IMR-90 (cell line): ENCODE results near the gene SLC2A1. TPM values are rescaled to one million over a fixed set of nuclear protein-coding genes. Genes with fewer than 3 reads are reported as not detected.
A peak's percentile ranks its signal among the peaks of the same experiment; 100 is the strongest.

Source experiments
- ATAC-seq: fragments of 200-7000 bp; cut with Tn5 transposase; 2 replicates; pipeline ENCODE4 v1.9.1; 2020; ENCODE audit warnings: low read depth, mild to moderate bottlenecking, moderate library complexity
- BruUV-seq: library from RNA; stranded (reverse); fragments of 400-500 nt; replicated peaks from 2 replicates; lab custom pipeline; 2021; lab: Mats Ljungman, UMichigan
- CTCF ChIA-PET: fragments of 300-600 bp; formaldehyde crosslinking; extraction: SDS; loops from one replicate; lab custom pipeline; 2021; ENCODE audit warnings: antibody characterized with exemption; lab: Yijun Ruan, JAX
- POLR2A ChIA-PET: fragments of 300-600 bp; sonication (Branson Sonifier 250); formaldehyde crosslinking; loops from one replicate; lab custom pipeline; 2022; ENCODE audit warnings: antibody characterized with exemption; ENCODE audit not compliant: unreplicated experiment; lab: Charles Lee
- DNase-seq: peaks from one replicate; pipeline ENCODE4 v3.0.0; 2013
- H2AFZ ChIP-seq: replicated peaks from 2 replicates; pipeline ENCODE3; 2013; ENCODE audit warnings: low read length, mild to moderate bottlenecking; ENCODE audit not compliant: poor library complexity
- H2AK5ac ChIP-seq: 2 replicates; pipeline ENCODE4 v1.6.1; 2013; ENCODE audit warnings: low read depth, low read length, inconsistent platforms
- H2AK9ac ChIP-seq: replicated peaks from 2 replicates; pipeline ENCODE3; 2013; ENCODE audit warnings: mild to moderate bottlenecking, low read depth, low read length, moderate library complexity; ENCODE audit not compliant: poor library complexity
- H2BK120ac ChIP-seq: 2 replicates; pipeline ENCODE4 v1.6.1; 2013; ENCODE audit warnings: low read depth, low read length, inconsistent platforms
- H2BK15ac ChIP-seq: 3 replicates; pipeline ENCODE4 v1.6.1; 2013; ENCODE audit warnings: low read depth, low read length, inconsistent platforms
- H2BK20ac ChIP-seq: 2 replicates; pipeline ENCODE4 v1.6.1; 2013; ENCODE audit warnings: low read depth, mild to moderate bottlenecking, inconsistent platforms, low read length, moderate library complexity
- H2BK5ac ChIP-seq: 2 replicates; pipeline ENCODE4 v1.6.1; 2013; ENCODE audit warnings: mild to moderate bottlenecking, low read depth, low read length, inconsistent platforms; ENCODE audit not compliant: poor library complexity, severe bottlenecking
- H3K14ac ChIP-seq: replicated peaks from 2 replicates; pipeline ENCODE4 v1.6.1; 2013; ENCODE audit warnings: low read depth, low read length, inconsistent platforms
- H3K18ac ChIP-seq: 2 replicates; pipeline ENCODE4 v1.6.1; 2013; ENCODE audit warnings: low read depth, low read length, control low read depth
- H3K23ac ChIP-seq: 2 replicates; pipeline ENCODE4 v1.6.1; 2013; ENCODE audit warnings: low read depth, low read length, inconsistent platforms
- H3K27ac ChIP-seq: 2 replicates; pipeline ENCODE4 v1.5.1; 2013; ENCODE audit warnings: mild to moderate bottlenecking, control low read depth, low read length; ENCODE audit not compliant: insufficient read depth
- H3K27me3 ChIP-seq: 2 replicates; pipeline ENCODE4 v1.6.1; 2013; ENCODE audit warnings: low read length; ENCODE audit not compliant: control insufficient read depth, insufficient read depth
- H3K36me3 ChIP-seq: 2 replicates; pipeline ENCODE4 v1.6.1; 2013; ENCODE audit warnings: low read length, mixed read lengths; ENCODE audit not compliant: control insufficient read depth, insufficient read depth
- H3K4ac ChIP-seq: 2 replicates; pipeline ENCODE4 v1.6.1; 2013; ENCODE audit warnings: low read depth, low read length, inconsistent platforms
- H3K4me1 ChIP-seq: 2 replicates; pipeline ENCODE4 v1.6.1; 2013; ENCODE audit warnings: low read length, mixed read lengths; ENCODE audit not compliant: control insufficient read depth, insufficient read depth
- H3K4me2 ChIP-seq: 2 replicates; pipeline ENCODE4 v1.6.1; 2013; ENCODE audit warnings: low read depth, mild to moderate bottlenecking, control low read depth, low read length, moderate library complexity
- H3K4me3 ChIP-seq: 2 replicates; pipeline ENCODE4 v1.5.1; 2013; ENCODE audit warnings: low read depth, mild to moderate bottlenecking, control low read depth, low read length, moderate library complexity; ENCODE audit not compliant: insufficient read depth
- H3K56ac ChIP-seq: 2 replicates; pipeline ENCODE4 v1.6.1; 2013; ENCODE audit warnings: low read length, inconsistent platforms; ENCODE audit not compliant: insufficient read depth; ENCODE audit errors: extremely low read depth
- H3K79me1 ChIP-seq, 2 experiments: 2 replicates each; pipeline ENCODE4 v1.6.1; 2013; ENCODE audit warnings: low read length in 2 of 2, inconsistent platforms in 1 of 2, low read depth in 1 of 2
- H3K9ac ChIP-seq: 2 replicates; pipeline ENCODE4 v1.6.1; 2013; ENCODE audit warnings: low read depth, low read length, control low read depth
- H3K9me1 ChIP-seq: 2 replicates; pipeline ENCODE4 v1.6.1; 2013; ENCODE audit warnings: low read length, inconsistent platforms; ENCODE audit not compliant: insufficient read depth
- H3K9me3 ChIP-seq: 2 replicates; pipeline ENCODE4 v1.6.1; 2013; ENCODE audit warnings: low read length; ENCODE audit not compliant: control insufficient read depth, insufficient read depth
- H4K20me1 ChIP-seq: 2 replicates; pipeline ENCODE4 v1.6.1; 2013; ENCODE audit warnings: low read length, inconsistent platforms; ENCODE audit not compliant: insufficient read depth
- H4K5ac ChIP-seq: 2 replicates; pipeline ENCODE4 v1.6.1; 2013; ENCODE audit warnings: mild to moderate bottlenecking, low read depth, low read length, control low read depth
- H4K8ac ChIP-seq, 2 experiments: 2 replicates each; pipeline ENCODE4 v1.6.1; 2013; ENCODE audit warnings: low read depth in 2 of 2, low read length in 2 of 2, control low read depth in 1 of 2, inconsistent platforms in 1 of 2
- H4K91ac ChIP-seq: 2 replicates; pipeline ENCODE4 v1.6.1; 2013; ENCODE audit warnings: low read depth, low read length, inconsistent platforms; ENCODE audit not compliant: insufficient read depth
- BHLHE40 ChIP-seq: fragments of 150-350 bp; IDR thresholded peaks from 2 replicates; pipeline ENCODE4 v1.6.1; 2016; ENCODE audit warnings: mild to moderate bottlenecking, low read depth, low read length
- CEBPB ChIP-seq: IDR thresholded peaks from 2 replicates; pipeline ENCODE4 v1.6.1; 2012; ENCODE audit warnings: low read depth, low read length, improper control_type of control experiment
- CHD1 ChIP-seq: IDR thresholded peaks from 2 replicates; pipeline ENCODE4 v1.6.1; 2012; ENCODE audit warnings: low read depth, low read length, improper control_type of control experiment
- FOS ChIP-seq: fragments of 150-350 bp; IDR thresholded peaks from 2 replicates; pipeline ENCODE4 v1.6.1; 2016; ENCODE audit warnings: low read depth, low read length
- MAFK ChIP-seq: IDR thresholded peaks from 2 replicates; pipeline ENCODE4 v1.6.1; 2012; ENCODE audit warnings: low read depth, low read length, improper control_type of control experiment
- MAZ ChIP-seq: IDR thresholded peaks from 2 replicates; pipeline ENCODE4 v1.6.1; 2012; ENCODE audit warnings: low read depth, mild to moderate bottlenecking, low read length, improper control_type of control experiment, moderate library complexity, borderline replicate concordance
- MXI1 ChIP-seq: IDR thresholded peaks from 2 replicates; pipeline ENCODE4 v1.6.1; 2012; ENCODE audit warnings: low read depth, mild to moderate bottlenecking, low read length, moderate library complexity, borderline replicate concordance
- NFE2L2 ChIP-seq: fragments of 150-350 bp; IDR thresholded peaks from 2 replicates; pipeline ENCODE4 v1.6.1; 2016; ENCODE audit warnings: low read depth, mild to moderate bottlenecking, low read length
- POLR2A ChIP-seq: IDR thresholded peaks from 2 replicates; pipeline ENCODE4 v1.6.1; 2012; ENCODE audit warnings: mild to moderate bottlenecking, low read depth, low read length
- RFX5 ChIP-seq: IDR thresholded peaks from 2 replicates; pipeline ENCODE4 v1.8.0; 2012; ENCODE audit warnings: low read depth, mild to moderate bottlenecking, low read length, moderate library complexity
- SMC3 ChIP-seq: fragments of 150-350 bp; IDR thresholded peaks from 2 replicates; pipeline ENCODE4 v1.6.1; 2016; ENCODE audit warnings: low read depth, mild to moderate bottlenecking, antibody characterized with exemption, low read length, moderate library complexity
- WGBS, 2 experiments: methylation state at CpG; one replicate each; pipeline versions ENCODE4 v1.1.5 to v1.1.7; 2013; ENCODE audit warnings: missing lambda C conversion rate in 2 of 2; ENCODE audit not compliant: insufficient read length in 1 of 2; ENCODE audit errors: extremely low coverage in 2 of 2; 5-methylcytosine and 5-hydroxymethylcytosine counted together
- dilution Hi-C: fragments of 300-500 bp; cut with HindIII; formaldehyde crosslinking; loops from one replicate; pipeline ENCODE4 v1.14.3; 2018; ENCODE audit warnings: low sequenced_read_pairs; ENCODE audit not compliant: unreplicated experiment
- in situ Hi-C: fragments of 300-500 bp; cut with MboI; formaldehyde crosslinking; loops from 3 replicates; pipeline ENCODE4 v1.14.3; 2019; ENCODE audit warnings: low sequenced_read_pairs, inconsistent platforms, mixed read lengths
- intact Hi-C: fragments of 100-400 bp; cut with micrococcal nuclease; formaldehyde crosslinking; loops from 2 replicates; pipeline ENCODE4 v1.10.0; 2022
- polyA plus RNA-seq, 3 experiments: library from polyadenylated mRNA; depleted of rRNA; stranded (reverse); fragments of >200 nt; gene quantifications; 2 replicates each; pipeline ENCODE4 v1.2.3, GENCODE V29; 2012; ENCODE audit warnings: low replicate concordance in 1 of 3
- total RNA-seq: library from RNA; depleted of rRNA; stranded (reverse); fragments of >200 nt; gene quantifications from 2 replicates; pipeline ENCODE4 v1.2.3, GENCODE V29; 2012
- TF ChIP-seq, protein P1 (sequence below): conservative IDR thresholded peaks from 2 replicates; pipeline ENCODE4 v1.5.1; 2012; ENCODE audit warnings: mild to moderate bottlenecking, low read depth, low read length, improper control_type of control experiment
- TF ChIP-seq, protein P2 (sequence below): fragments of 150-350 bp; IDR thresholded peaks from 2 replicates; pipeline ENCODE4 v1.6.1; 2017; ENCODE audit warnings: mild to moderate bottlenecking, antibody characterized with exemption, low read length, low read depth

Gene SLC2A1
- total and polyA plus RNA-seq, 2 of the 4 experiments (the other 2 are of a cell fraction): 200 to 395 TPM

DNA sequence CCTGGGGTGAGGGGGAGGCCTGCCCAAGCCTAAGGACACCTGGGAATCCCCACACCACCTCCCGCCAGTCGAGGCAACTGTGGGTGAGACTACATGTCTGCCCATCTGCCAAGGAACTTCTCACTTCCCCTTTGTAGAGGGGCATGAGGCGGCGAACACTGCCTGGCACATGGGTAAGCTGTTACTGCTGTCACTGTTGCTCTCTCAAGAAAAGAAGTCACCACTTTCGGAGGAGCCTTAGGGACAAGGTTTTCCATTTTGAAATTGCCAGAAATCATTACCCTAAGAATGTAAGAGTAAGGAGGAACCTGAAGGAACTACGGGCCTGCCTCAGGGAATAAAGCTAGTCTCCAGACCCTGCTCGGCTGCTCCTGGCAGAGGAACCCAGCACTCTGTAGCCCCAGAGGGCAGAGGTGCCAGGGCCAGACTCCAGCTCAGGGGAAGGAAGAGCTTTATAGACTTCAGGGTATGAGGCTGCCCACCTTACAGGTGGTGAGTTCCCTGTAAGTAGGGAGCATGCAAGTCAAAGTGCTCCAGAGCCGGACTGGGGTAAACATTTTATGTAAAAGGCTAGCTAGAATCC is 23.3 kb downstream of the SLC2A1 start:
- no peak overlapping the region for H2AFZ ChIP-seq
- H2BK20ac ChIP-seq: 0 out of 2 replicates have a peak overlapping the region, but pooled peaks have one; percentile 16
- H3K9ac ChIP-seq: no peak overlapping the region; the same call in 1 of the 2 replicates
- H3K23ac ChIP-seq: peak overlapping the region; percentile 54; the same call in 1 of the 2 replicates
- peak overlapping the region; percentile 50 for H2AK5ac ChIP-seq
- POLR2A ChIA-PET: no interaction called here
- peak overlapping the region; percentile 100 for H3K4ac ChIP-seq
- no peaks in the 10 kb centered on the region for H3K27me3 ChIP-seq
- H3K18ac ChIP-seq: no peak overlapping the region
- H4K91ac ChIP-seq: peak overlapping the region; percentile 27; the same call in 1 of the 2 replicates
- peak overlapping the region; percentile 7 to 30; a peak in 2 of 4 replicates for H4K8ac ChIP-seq
- peaks cover 66% of the 10 kb centered on the region for H3K9me1 ChIP-seq
- peaks cover 83% of the 10 kb centered on the region for H3K36me3 ChIP-seq
- TF ChIP-seq MAZ (no peak), POLR2A (no peak), MAFK (no peak), SMC3 (no peak), CHD1 (no peak), NFE2L2 (no peak), BHLHE40 (no peak), RFX5 (no peak), MXI1 (no peak), FOS (no peak), CEBPB (no peak)
- TF ChIP-seq, protein P1, sequence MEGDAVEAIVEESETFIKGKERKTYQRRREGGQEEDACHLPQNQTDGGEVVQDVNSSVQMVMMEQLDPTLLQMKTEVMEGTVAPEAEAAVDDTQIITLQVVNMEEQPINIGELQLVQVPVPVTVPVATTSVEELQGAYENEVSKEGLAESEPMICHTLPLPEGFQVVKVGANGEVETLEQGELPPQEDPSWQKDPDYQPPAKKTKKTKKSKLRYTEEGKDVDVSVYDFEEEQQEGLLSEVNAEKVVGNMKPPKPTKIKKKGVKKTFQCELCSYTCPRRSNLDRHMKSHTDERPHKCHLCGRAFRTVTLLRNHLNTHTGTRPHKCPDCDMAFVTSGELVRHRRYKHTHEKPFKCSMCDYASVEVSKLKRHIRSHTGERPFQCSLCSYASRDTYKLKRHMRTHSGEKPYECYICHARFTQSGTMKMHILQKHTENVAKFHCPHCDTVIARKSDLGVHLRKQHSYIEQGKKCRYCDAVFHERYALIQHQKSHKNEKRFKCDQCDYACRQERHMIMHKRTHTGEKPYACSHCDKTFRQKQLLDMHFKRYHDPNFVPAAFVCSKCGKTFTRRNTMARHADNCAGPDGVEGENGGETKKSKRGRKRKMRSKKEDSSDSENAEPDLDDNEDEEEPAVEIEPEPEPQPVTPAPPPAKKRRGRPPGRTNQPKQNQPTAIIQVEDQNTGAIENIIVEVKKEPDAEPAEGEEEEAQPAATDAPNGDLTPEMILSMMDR: no peak
- TF ChIP-seq, protein P2, sequence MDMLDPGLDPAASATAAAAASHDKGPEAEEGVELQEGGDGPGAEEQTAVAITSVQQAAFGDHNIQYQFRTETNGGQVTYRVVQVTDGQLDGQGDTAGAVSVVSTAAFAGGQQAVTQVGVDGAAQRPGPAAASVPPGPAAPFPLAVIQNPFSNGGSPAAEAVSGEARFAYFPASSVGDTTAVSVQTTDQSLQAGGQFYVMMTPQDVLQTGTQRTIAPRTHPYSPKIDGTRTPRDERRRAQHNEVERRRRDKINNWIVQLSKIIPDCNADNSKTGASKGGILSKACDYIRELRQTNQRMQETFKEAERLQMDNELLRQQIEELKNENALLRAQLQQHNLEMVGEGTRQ: no peak
- BruUV-seq: no TSS peak
- no peak overlapping the region; the same call in 2 of the 3 replicates for H2BK15ac ChIP-seq
- dilution Hi-C loops: no loop called here
- H4K20me1 ChIP-seq: peaks cover 77% of the 10 kb centered on the region
- no peak for DNase-seq
- peak overlapping the region; percentile 83 for H2BK5ac ChIP-seq
- H3K4me1 ChIP-seq: peaks cover 49% of the 10 kb centered on the region
- H3K4me3 ChIP-seq: no peak overlapping the region
- no peak overlapping the region for H3K27ac ChIP-seq
- H4K5ac ChIP-seq: no peak overlapping the region
- ATAC-seq: no peak
- CTCF ChIA-PET: interaction anchor here (1.3 kb wide), 1 partner anchor 13 kb away, joined by 8 read pairs; no protein-coding TSS in a partner anchor
- H3K14ac ChIP-seq: 0 out of 2 replicates have a peak overlapping the region, but pooled peaks have one; percentile 15
- in situ Hi-C loops: no loop called here
- H2AK9ac ChIP-seq: no peak overlapping the region
- intact Hi-C loops: no loop called here
- no CpG with 5 or more reads among the region's 8 CpGs for WGBS, 2 experiments
- H2BK120ac ChIP-seq: no peak overlapping the region
- no peak overlapping the region for H3K56ac ChIP-seq
- H3K4me2 ChIP-seq: no peak overlapping the region
- H3K79me1 ChIP-seq: peaks cover 52 to 100% of the 10 kb centered on the region in 2 experiments
- H3K9me3 ChIP-seq: no peaks in the 10 kb centered on the region
